ENCODE data around the gene DCT. TPM values are rescaled to one million over a fixed set of nuclear protein-coding genes. Genes with fewer than 3 reads are reported as not detected.

Gene DCT
- total and polyA plus RNA-seq, 2 of the 8 experiments (the other 6 are each of a cell fraction or from before 2014, with no cell fraction given): 0.02 TPM; not detected in 1

DNA sequence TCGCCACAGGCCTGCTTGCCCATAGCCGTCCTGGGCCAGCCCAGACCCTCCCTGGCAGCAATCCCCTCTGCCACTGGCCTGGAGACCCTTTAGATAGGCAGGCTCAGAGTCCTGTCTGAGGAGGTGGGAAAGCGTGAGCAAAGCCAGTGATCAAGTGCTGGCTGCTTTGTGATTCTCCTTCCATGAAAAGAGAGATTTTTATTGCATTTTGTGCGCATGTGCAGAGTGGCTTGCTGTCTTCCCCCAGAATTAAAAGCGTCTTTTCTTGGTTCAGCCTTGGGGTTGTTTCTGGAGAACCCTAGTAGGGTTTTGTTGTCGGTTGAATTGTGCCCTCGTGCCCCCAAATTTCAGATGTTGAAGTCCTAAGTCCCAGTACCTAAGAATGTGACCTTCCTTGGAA, 44.9 kb upstream of the DCT start:
- Histone ChIP-seq H2BK5ac (ENCODE audit: low read depth, low read length) (no peak overlapping the region), H2BK120ac (replicated peaks; ENCODE audit: low read depth, low read length) (no peak overlapping the region), H3K79me2 (ENCODE audit: control insufficient read depth in 1 of 2, insufficient read depth in 2 of 2, low read length in 2 of 2) (no peaks in the 10 kb centered on the region), H3K9ac (replicated peaks in 1 of 4; ENCODE audit: extremely low read depth in 1 of 4, low read depth in 3 of 4, low read length in 3 of 4) (no peak overlapping the region), H3K27me3 (replicated peaks in 1 of 4; ENCODE audit: control insufficient read depth in 3 of 4, extremely low read depth in 1 of 4, insufficient read depth in 3 of 4, low read length in 3 of 4) (no peaks in the 10 kb centered on the region), H4K5ac (ENCODE audit: insufficient read length, low read depth, low read length) (no peak overlapping the region), H3K56ac (replicated peaks; ENCODE audit: insufficient read length, low read depth, low read length) (no peak overlapping the region), H3K4ac (replicated peaks; ENCODE audit: insufficient read length, low read depth, low read length) (no peak overlapping the region), H2BK15ac (ENCODE audit: low read length) (no peak overlapping the region), H3K4me2 (ENCODE audit: insufficient read depth in 1 of 2, low read depth in 2 of 2, low read length in 2 of 2) (no peak overlapping the region), H3K14ac (ENCODE audit: insufficient read length) (no peak overlapping the region), H3K4me1 (replicated peaks in 1 of 4; ENCODE audit: control insufficient read depth in 3 of 4, insufficient read depth in 4 of 4, low read length in 3 of 4) (no peaks in the 10 kb centered on the region), H2BK12ac (ENCODE audit: low read depth, low read length) (no peak overlapping the region), H3K79me1 (ENCODE audit: low read depth, low read length) (no peaks in the 10 kb centered on the region), H3K18ac (ENCODE audit: extremely low read depth, low read length) (no peak overlapping the region), H4K91ac (replicated peaks; ENCODE audit: insufficient read length, low read length) (no peak overlapping the region), H4K8ac (ENCODE audit: extremely low read depth, insufficient read depth, low read length) (no peak overlapping the region), H3K4me3 (ENCODE audit: extremely low read depth in 1 of 4, insufficient read depth in 2 of 4, low read depth in 3 of 4, low read length in 4 of 4) (no peak overlapping the region), H2BK20ac (ENCODE audit: low read length) (no peak overlapping the region), H3K23ac (ENCODE audit: insufficient read length) (no peak overlapping the region), H3K27ac (ENCODE audit: low read depth, low read length) (no peak overlapping the region), H4K20me1 (replicated peaks in 1 of 2; ENCODE audit: control insufficient read depth in 1 of 2, insufficient read depth in 2 of 2, low read length in 2 of 2) (no peaks in the 10 kb centered on the region), H3K36me3 (ENCODE audit: control insufficient read depth in 2 of 4, insufficient read depth in 4 of 4, low read length in 3 of 4) (no peaks in the 10 kb centered on the region), H2AK5ac (ENCODE audit: low read depth, low read length) (no peak overlapping the region), H3K23me2 (ENCODE audit: low read depth, low read length) (no peaks in the 10 kb centered on the region), H2AFZ (ENCODE audit: low read length) (no peak overlapping the region), H3K9me3 (ENCODE audit: insufficient read depth in 2 of 2, low read depth in 1 of 2, low read length in 1 of 2) (no peaks in the 10 kb centered on the region; a peak in 1 of 4 replicates)
- TF ChIP-seq SAP30 (IDR thresholded peaks at IDR 0.05; ENCODE audit: insufficient read depth, insufficient replicate concordance, low read length) (no peak), JUN (IDR thresholded peaks at IDR 0.05; ENCODE audit: low read depth, low read length) (no peak)
- ChIA-PET CTCF (ENCODE audit: partially characterized antibody) (no interaction called here), POLR2A (ENCODE audit: partially characterized antibody) (interaction anchor here (0.7 to 1.0 kb wide), 2 partner anchors 18 to 25 kb away, joined by 3 read pairs; no protein-coding TSS in a partner anchor)
- WGBS, 2 experiments (ENCODE audit: extremely low coverage in 1 of 2, insufficient coverage in 1 of 2, insufficient read length in 1 of 2, insufficient replicate concordance in 2 of 2, low coverage in 1 of 2, low lambda C conversion rate in 2 of 2, missing lambda C conversion rate in 1 of 2): 91% methylated on average over 7 of the region's 7 CpGs; no CpG with 5 or more reads in 1 of the 2 experiments
- FAIRE-seq (no peak), DNase-seq (ENCODE audit: low read depth in 1 of 2, low spot score in 2 of 2) (no peak)

All from H1 (cell line).